PC-3 (cell line): ENCODE results near the gene COLGALT1. TPM values are rescaled to one million over a fixed set of nuclear protein-coding genes. Genes with fewer than 3 reads are reported as not detected.

ENCODE experiments used
- ATAC-seq: fragments of 200-7000 bp; cut with Tn5 transposase; 2 replicates; pipeline ENCODE4 v1.9.1; 2020; ENCODE audit warnings: mild to moderate bottlenecking, moderate library complexity
- BruUV-seq: library from RNA; stranded (reverse); fragments of 400-500 nt; replicated peaks from 2 replicates; lab custom pipeline; 2021; lab: Mats Ljungman, UMichigan
- CTCF ChIA-PET: fragments of 300-600 bp; sonication (Branson Sonifier 250); formaldehyde crosslinking; loops from one replicate; lab custom pipeline; 2022; ENCODE audit warnings: antibody characterized with exemption; lab: Charles Lee
- POLR2A ChIA-PET: fragments of 300-600 bp; sonication (Branson Sonifier 250); formaldehyde crosslinking; loops from one replicate; lab custom pipeline; 2022; ENCODE audit warnings: antibody characterized with exemption; ENCODE audit not compliant: unreplicated experiment; lab: Charles Lee
- DNase-seq: peaks from one replicate; pipeline ENCODE4 v3.0.0-alpha.2; 2015
- H2AFZ ChIP-seq: fragments of 300-600 bp; sonication (generic); 2 replicates; pipeline ENCODE4 v1.6.0; 2016; ENCODE audit warnings: antibody characterized with exemption, low read length
- H3F3A ChIP-seq: fragments of 300-600 bp; sonication (generic); one replicate; pipeline ENCODE4 v1.6.0; 2017; ENCODE audit warnings: antibody characterized with exemption, low read length, control low read depth, mild to moderate bottlenecking; ENCODE audit not compliant: unreplicated experiment
- H3K27ac ChIP-seq: fragments of 300-600 bp; sonication (generic); 2 replicates; pipeline ENCODE4 v1.5.1; 2016; ENCODE audit warnings: mild to moderate bottlenecking, low read length
- H3K27me3 ChIP-seq: fragments of 300-600 bp; sonication (generic); 2 replicates; pipeline ENCODE4 v1.6.1; 2016; ENCODE audit warnings: low read length, mixed read lengths
- H3K36me3 ChIP-seq: fragments of 300-600 bp; sonication (generic); 2 replicates; pipeline ENCODE4 v1.6.1; 2016; ENCODE audit warnings: low read depth, mixed run types, low read length, mixed read lengths
- H3K4me1 ChIP-seq: fragments of 300-600 bp; sonication (generic); 2 replicates; pipeline ENCODE4 v1.5.1; 2016; ENCODE audit warnings: low read length; ENCODE audit not compliant: insufficient read depth
- H3K4me2 ChIP-seq: fragments of 300-600 bp; sonication (generic); 2 replicates; pipeline ENCODE4 v1.6.0; 2016; ENCODE audit warnings: low read length
- H3K4me3 ChIP-seq: fragments of 300-600 bp; sonication (generic); 2 replicates; pipeline ENCODE4 v1.5.1; 2016; ENCODE audit warnings: mild to moderate bottlenecking, low read length, mixed read lengths
- H3K79me2 ChIP-seq: fragments of 300-600 bp; sonication (generic); 2 replicates; pipeline ENCODE4 v1.6.1; 2017; ENCODE audit warnings: low read length, mixed read lengths
- H3K9ac ChIP-seq: fragments of 300-600 bp; sonication (generic); 2 replicates; pipeline ENCODE4 v1.6.0; 2016; ENCODE audit warnings: mild to moderate bottlenecking, low read length
- H3K9me2 ChIP-seq: fragments of 300-600 bp; sonication (generic); replicated peaks from 2 replicates; pipeline ENCODE4 v1.6.1; 2016; ENCODE audit warnings: mixed run types, low read length, mixed read lengths
- H3K9me3 ChIP-seq: fragments of 300-600 bp; sonication (generic); 2 replicates; pipeline ENCODE4 v1.6.1; 2016; ENCODE audit warnings: low read length, mixed read lengths
- H4K20me1 ChIP-seq: fragments of 300-600 bp; sonication (generic); 2 replicates; pipeline ENCODE4 v1.6.1; 2016; ENCODE audit warnings: low read length, mixed read lengths
- EZH2 ChIP-seq: fragments of 300-600 bp; sonication (generic); IDR thresholded peaks from one replicate; pipeline ENCODE4 v1.6.1; 2017; ENCODE audit warnings: antibody characterized with exemption, mild to moderate bottlenecking, low read length; ENCODE audit not compliant: unreplicated experiment
- EZH2phosphoT487 ChIP-seq: fragments of 300-600 bp; sonication (generic); IDR thresholded peaks from 2 replicates; pipeline ENCODE4 v1.6.1; 2018; ENCODE audit warnings: mild to moderate bottlenecking, antibody characterized with exemption, low read length, borderline replicate concordance
- intact Hi-C: fragments of 100-400 bp; cut with micrococcal nuclease; formaldehyde crosslinking; loops from 2 replicates; pipeline ENCODE4 v1.9.0; 2023
- total RNA-seq: library from RNA; depleted of rRNA; stranded (reverse); fragments of >200 nt; gene quantifications from 2 replicates; pipeline ENCODE4 v1.2.3, GENCODE V29; 2014
- TF ChIP-seq, protein P1 (sequence below): fragments of 300-600 bp; sonication (generic); conservative IDR thresholded peaks from 2 replicates; pipeline ENCODE4 v1.5.1; 2017; ENCODE audit warnings: antibody characterized with exemption, low read depth, mild to moderate bottlenecking, low read length

The COLGALT1 gene
- total RNA-seq, 1 experiment from 2014 or later, result 80.7 TPM

DNA sequence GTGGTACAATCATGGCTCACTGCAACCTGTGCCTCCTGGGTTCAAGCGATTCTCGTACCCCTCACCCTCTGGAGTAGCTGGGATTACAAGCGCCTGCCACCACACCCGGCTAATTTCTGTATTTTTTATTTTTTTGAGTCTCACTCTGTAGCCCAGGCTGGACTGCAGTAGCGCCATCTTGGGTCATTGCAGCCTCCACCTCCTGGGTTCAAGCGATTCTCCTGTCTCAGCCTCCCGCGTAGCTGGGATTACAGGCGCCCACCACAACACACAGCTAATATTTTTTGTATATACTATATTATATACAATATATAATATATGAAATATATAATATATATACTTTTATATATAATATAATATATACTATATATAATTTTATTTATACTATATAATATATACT, 52.5 kb downstream of the COLGALT1 start:
- Histone ChIP-seq H4K20me1 (no peaks in the 10 kb centered on the region), H3K36me3 (no peaks in the 10 kb centered on the region), H3F3A (no peaks in the 10 kb centered on the region), H3K9me3 (no peaks in the 10 kb centered on the region), H3K27me3 (no peaks in the 10 kb centered on the region; the same call in 1 of the 2 replicates), H3K9me2 (no peaks in the 10 kb centered on the region), H3K79me2 (no peaks in the 10 kb centered on the region), H3K9ac (no peak overlapping the region), H3K4me3 (no peak overlapping the region), H3K27ac (no peak overlapping the region), H3K4me2 (no peak overlapping the region), H2AFZ (no peak overlapping the region), H3K4me1 (0 out of 2 replicates have a peak, but pooled peaks cover 6% of the 10 kb centered on the region)
- DNase-seq (no peak), ATAC-seq (no peak)
- POLR2A ChIA-PET, result no interaction called here
- TF ChIP-seq, protein P1, sequence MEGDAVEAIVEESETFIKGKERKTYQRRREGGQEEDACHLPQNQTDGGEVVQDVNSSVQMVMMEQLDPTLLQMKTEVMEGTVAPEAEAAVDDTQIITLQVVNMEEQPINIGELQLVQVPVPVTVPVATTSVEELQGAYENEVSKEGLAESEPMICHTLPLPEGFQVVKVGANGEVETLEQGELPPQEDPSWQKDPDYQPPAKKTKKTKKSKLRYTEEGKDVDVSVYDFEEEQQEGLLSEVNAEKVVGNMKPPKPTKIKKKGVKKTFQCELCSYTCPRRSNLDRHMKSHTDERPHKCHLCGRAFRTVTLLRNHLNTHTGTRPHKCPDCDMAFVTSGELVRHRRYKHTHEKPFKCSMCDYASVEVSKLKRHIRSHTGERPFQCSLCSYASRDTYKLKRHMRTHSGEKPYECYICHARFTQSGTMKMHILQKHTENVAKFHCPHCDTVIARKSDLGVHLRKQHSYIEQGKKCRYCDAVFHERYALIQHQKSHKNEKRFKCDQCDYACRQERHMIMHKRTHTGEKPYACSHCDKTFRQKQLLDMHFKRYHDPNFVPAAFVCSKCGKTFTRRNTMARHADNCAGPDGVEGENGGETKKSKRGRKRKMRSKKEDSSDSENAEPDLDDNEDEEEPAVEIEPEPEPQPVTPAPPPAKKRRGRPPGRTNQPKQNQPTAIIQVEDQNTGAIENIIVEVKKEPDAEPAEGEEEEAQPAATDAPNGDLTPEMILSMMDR, result no peak
- TF ChIP-seq EZH2 (no peak), EZH2phosphoT487 (no peak)
- no TSS peak for BruUV-seq
- CTCF ChIA-PET, result interaction anchor here (0.7 kb wide), 1 partner anchor 182 kb away, joined by 3 read pairs; no protein-coding TSS in a partner anchor
- intact Hi-C loops, result no loop called here

DNA sequence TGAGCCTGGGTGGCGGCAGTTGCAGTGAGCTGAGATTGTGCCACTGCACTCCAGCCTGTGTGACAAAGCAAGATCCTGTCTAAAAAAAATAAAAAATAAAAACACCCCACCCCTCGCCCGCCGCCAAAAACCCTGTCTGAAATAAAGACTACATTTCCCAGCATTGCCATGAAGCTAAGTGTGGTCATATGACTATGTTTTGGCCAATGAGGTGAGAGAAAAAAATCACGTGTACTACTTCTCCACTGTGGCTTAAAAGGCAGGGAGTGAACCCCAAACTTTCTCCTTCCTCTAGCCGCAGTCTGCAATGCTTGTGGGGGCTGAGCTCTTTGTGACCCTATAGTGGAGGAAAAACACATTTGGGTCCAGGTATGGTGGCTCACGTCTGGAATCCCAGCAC, 54.9 kb downstream of the COLGALT1 start:
- no peaks in the 10 kb centered on the region for H3K27me3 ChIP-seq
- DNase-seq (no peak), ATAC-seq (no peak)
- no peak overlapping the region for H2AFZ ChIP-seq
- no peak overlapping the region for H3K9ac ChIP-seq
- H3K4me2 ChIP-seq, result no peak overlapping the region
- no TSS peak for BruUV-seq
- H4K20me1 ChIP-seq, result no peaks in the 10 kb centered on the region
- no peak overlapping the region for H3K4me3 ChIP-seq
- no peak overlapping the region for H3K27ac ChIP-seq
- ChIA-PET POLR2A (no interaction called here), CTCF (interaction anchor here (0.6 kb wide), 1 partner anchor 265 kb away, joined by 9 read pairs; no protein-coding TSS in a partner anchor)
- H3K4me1 ChIP-seq, result 0 out of 2 replicates have a peak, but pooled peaks cover 6% of the 10 kb centered on the region
- H3K36me3 ChIP-seq, result no peaks in the 10 kb centered on the region
- TF ChIP-seq, protein P1, result no peak
- no peak for TF ChIP-seq EZH2
- TF ChIP-seq EZH2phosphoT487, result no peak
- H3K9me3 ChIP-seq, result no peaks in the 10 kb centered on the region
- H3F3A ChIP-seq, result no peaks in the 10 kb centered on the region
- H3K9me2 ChIP-seq, result no peaks in the 10 kb centered on the region
- intact Hi-C loops, result no loop called here
- H3K79me2 ChIP-seq, result no peaks in the 10 kb centered on the region

DNA sequence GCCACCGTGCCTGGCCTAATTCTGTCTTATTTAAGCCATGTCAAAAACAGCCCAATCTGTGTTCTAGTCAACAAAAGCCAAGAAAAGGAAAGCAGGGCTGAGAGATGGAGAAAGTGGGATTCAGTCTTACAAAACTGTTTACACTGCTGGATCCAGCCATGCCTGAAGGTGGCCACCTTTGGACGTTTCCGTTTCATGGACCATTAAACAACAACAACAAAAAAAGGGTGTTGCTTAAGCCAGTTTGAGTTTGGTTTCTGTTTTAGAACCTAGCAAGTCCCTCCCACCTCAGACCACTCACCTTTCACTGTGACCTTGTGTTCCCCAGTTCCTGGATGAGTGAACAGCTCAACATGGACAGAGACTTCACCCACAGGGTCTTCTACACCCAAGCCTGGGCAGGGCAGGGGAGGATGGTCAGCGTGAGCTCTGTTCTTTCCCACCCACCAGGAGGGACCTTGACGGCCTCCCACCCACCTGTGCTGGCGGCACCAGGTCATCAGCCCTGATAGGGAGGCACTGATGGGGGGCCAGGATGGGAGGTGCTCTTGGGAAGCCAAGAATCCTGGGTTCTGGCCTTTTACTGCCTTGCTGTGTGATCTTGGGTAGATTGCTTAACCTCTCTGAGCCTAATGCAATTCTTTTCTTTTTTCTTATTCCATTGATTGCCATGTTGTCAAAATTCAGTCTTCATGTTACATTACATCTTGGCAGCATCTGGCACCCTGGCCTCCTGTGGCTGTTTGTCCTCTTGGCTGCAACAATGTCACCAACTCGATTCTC, 56.2 kb downstream of the COLGALT1 start:
- no peak overlapping the region for H2AFZ ChIP-seq
- H3K27me3 ChIP-seq, result no peaks in the 10 kb centered on the region
- no peaks in the 10 kb centered on the region for H3K4me1 ChIP-seq
- no peak overlapping the region for H3K9ac ChIP-seq
- no peaks in the 10 kb centered on the region for H3K36me3 ChIP-seq
- H3K79me2 ChIP-seq, result no peaks in the 10 kb centered on the region
- H3K9me2 ChIP-seq, result no peaks in the 10 kb centered on the region
- no peaks in the 10 kb centered on the region for H3K9me3 ChIP-seq
- ChIA-PET CTCF (no interaction called here), POLR2A (no interaction called here)
- BruUV-seq, result no TSS peak
- no peak overlapping the region for H3K27ac ChIP-seq
- intact Hi-C loops, result no loop called here
- TF ChIP-seq, protein P1, result no peak
- TF ChIP-seq EZH2phosphoT487 (no peak), EZH2 (no peak)
- H3K4me3 ChIP-seq, result no peak overlapping the region
- H3F3A ChIP-seq, result no peaks in the 10 kb centered on the region
- H4K20me1 ChIP-seq, result no peaks in the 10 kb centered on the region
- DNase-seq, result no peak
- H3K4me2 ChIP-seq, result no peak overlapping the region
- no peak for ATAC-seq
